Measurements from ENCODE around the gene FANCE.
A peak's percentile ranks its signal among the peaks of the same experiment; 100 is the strongest.

FANCE gene

GRCh38 chr6:35454391-35455110, 2.4 kb downstream of the FANCE start:
- TF ChIP-seq CTCF (IDR thresholded peaks at IDR 0.05; ENCODE audit: poor library complexity, severe bottlenecking) = no peak
- no peak for DNase-seq (ENCODE audit: low spot score)

GRCh38 chr6:35457907-35458306, 5.8 kb downstream of the FANCE start:
- ATAC-seq (ENCODE audit: low read depth) (no peak), DNase-seq (ENCODE audit: low spot score) (no peak)
- Histone ChIP-seq H3K27me3 (ENCODE audit: insufficient read depth, poor library complexity, severe bottlenecking) (no peaks in the 10 kb centered on the region), H3K27ac (ENCODE audit: poor library complexity, severe bottlenecking) (no peak overlapping the region), H3K4me3 (ENCODE audit: severe bottlenecking) (no peak overlapping the region), H3K4me1 (ENCODE audit: insufficient read depth, poor library complexity, severe bottlenecking) (peaks cover 13% of the 10 kb centered on the region), H3K36me3 (ENCODE audit: low read depth) (peaks cover 84% of the 10 kb centered on the region), H3K9me3 (ENCODE audit: severe bottlenecking) (no peaks in the 10 kb centered on the region)
- no peak for TF ChIP-seq CTCF (IDR thresholded peaks at IDR 0.05; ENCODE audit: poor library complexity, severe bottlenecking)

More at GRCh38 chr6:35454391-35455110, 2.4 kb downstream of the FANCE start:
- peaks cover 13% of the 10 kb centered on the region for H3K4me1 ChIP-seq (ENCODE audit: insufficient read depth, poor library complexity, severe bottlenecking)
- ATAC-seq (ENCODE audit: low read depth) = no peak; the same call in 2 of the 3 replicates
- no peaks in the 10 kb centered on the region for H3K9me3 ChIP-seq (ENCODE audit: severe bottlenecking)
- H3K27me3 ChIP-seq (ENCODE audit: insufficient read depth, poor library complexity, severe bottlenecking) = no peaks in the 10 kb centered on the region
- H3K4me3 ChIP-seq (ENCODE audit: severe bottlenecking) = no peak overlapping the region
- peaks cover 53% of the 10 kb centered on the region for H3K36me3 ChIP-seq (ENCODE audit: low read depth)
- peak overlapping the region; percentile 47 for H3K27ac ChIP-seq (ENCODE audit: poor library complexity, severe bottlenecking)

- Histone ChIP-seq H3K4me1 (ENCODE audit: insufficient read depth, poor library complexity, severe bottlenecking) (no peaks in the 10 kb centered on the region), H3K27ac (ENCODE audit: poor library complexity, severe bottlenecking) (no peak overlapping the region), H3K4me3 (ENCODE audit: severe bottlenecking) (no peak overlapping the region), H3K27me3 (ENCODE audit: insufficient read depth, poor library complexity, severe bottlenecking) (no peaks in the 10 kb centered on the region), H3K9me3 (ENCODE audit: severe bottlenecking) (no peaks in the 10 kb centered on the region), H3K36me3 (ENCODE audit: low read depth) (peaks cover 86% of the 10 kb centered on the region)
- TF ChIP-seq CTCF (IDR thresholded peaks at IDR 0.05; ENCODE audit: poor library complexity, severe bottlenecking) = no peak
- ATAC-seq (ENCODE audit: low read depth) (no peak; the same call in 2 of the 3 replicates), DNase-seq (ENCODE audit: low spot score) (no peak)
These were observed 9.1 kb downstream of the FANCE start for GRCh38 chr6:35461270-35461669.

GRCh38 chr6:35463292-35463691, 11.2 kb downstream of the FANCE start:
- no peak for ATAC-seq (ENCODE audit: low read depth)
- peaks cover 76% of the 10 kb centered on the region for H3K36me3 ChIP-seq (ENCODE audit: low read depth)

More at GRCh38 chr6:35463292-35463691, 11.2 kb downstream of the FANCE start:
- Histone ChIP-seq H3K4me3 (ENCODE audit: severe bottlenecking) (no peak overlapping the region), H3K27me3 (ENCODE audit: insufficient read depth, poor library complexity, severe bottlenecking) (no peaks in the 10 kb centered on the region), H3K9me3 (ENCODE audit: severe bottlenecking) (no peaks in the 10 kb centered on the region), H3K4me1 (ENCODE audit: insufficient read depth, poor library complexity, severe bottlenecking) (peaks cover 4% of the 10 kb centered on the region), H3K27ac (ENCODE audit: poor library complexity, severe bottlenecking) (no peak overlapping the region)
- TF ChIP-seq CTCF (IDR thresholded peaks at IDR 0.05; ENCODE audit: poor library complexity, severe bottlenecking) = no peak
- no peak for DNase-seq (ENCODE audit: low spot score)
